DMS53 treated with DMSO at 0.1 percent for 48 hours (cell line): ENCODE results near the gene SGIP1.
"Not testable (repeated sequence)": the region's sequence is repeated elsewhere in the genome, so short reads cannot be mapped to it uniquely, and the experiment has no call there.

ENCODE experiments used
- DNase-seq: peaks from one replicate; lab custom pipeline; 2025; ENCODE audit not compliant: unreplicated experiment; lab: John Stamatoyannopoulos, UW

The SGIP1 gene

GRCh38 chr1:66728021-66728420 lies 194.1 kb downstream of the SGIP1 start:
- no peak for DNase-seq

GRCh38 chr1:66728716-66729115 lies 194.8 kb downstream of the SGIP1 start:
- peak; percentile 11 for DNase-seq

GRCh38 chr1:66729119-66729518 lies 195.2 kb downstream of the SGIP1 start:
- no peak for DNase-seq

- DNase-seq: no peak
Measured at GRCh38 chr1:66729523-66729922, 195.6 kb downstream of the SGIP1 start.

GRCh38 chr1:66730462-66730861 lies 196.5 kb downstream of the SGIP1 start:
- DNase-seq: no peak

GRCh38 chr1:66731170-66731865 lies 197.4 kb downstream of the SGIP1 start:
- DNase-seq: no peak

GRCh38 chr1:66732407-66733166 lies 198.6 kb downstream of the SGIP1 start:
- DNase-seq: no peak

GRCh38 chr1:66733348-66734017 lies 199.5 kb downstream of the SGIP1 start:
- DNase-seq: no peak

GRCh38 chr1:66734531-66734930 lies 200.6 kb downstream of the SGIP1 start:
- not testable (repeated sequence) for DNase-seq

- no peak for DNase-seq
Measured at GRCh38 chr1:66737836-66738235, 203.9 kb downstream of the SGIP1 start.

GRCh38 chr1:66739401-66740157 lies 205.6 kb downstream of the SGIP1 start:
- no peak for DNase-seq

GRCh38 chr1:66745451-66745850 lies 211.5 kb downstream of the SGIP1 start:
- DNase-seq: no peak

- DNase-seq: no peak
Measured at GRCh38 chr1:66747501-66747900, 213.5 kb downstream of the SGIP1 start.

GRCh38 chr1:66750577-66750976 lies 216.6 kb downstream of the SGIP1 start:
- no peak for DNase-seq

- DNase-seq: no peak
Measured at GRCh38 chr1:66751160-66751559, 217.2 kb downstream of the SGIP1 start.

- DNase-seq: no peak
Measured at GRCh38 chr1:66752000-66752592, 218.1 kb downstream of the SGIP1 start, which contains the start of gene DYNLT5. Gene DYNLT5 (plus strand): TSS chr1:66752459. CDS start chr1:66754659, 2,200 bp downstream.

GRCh38 chr1:66752671-66753371 lies 218.9 kb downstream of the SGIP1 start:
- no peak for DNase-seq

GRCh38 chr1:66757722-66758240 lies 223.8 kb downstream of the SGIP1 start:
- DNase-seq: no peak

- peak; percentile 87 for DNase-seq
Measured at GRCh38 chr1:66758241-66758755, 224.3 kb downstream of the SGIP1 start.

- no peak for DNase-seq
Measured at GRCh38 chr1:66760506-66760905, 226.6 kb downstream of the SGIP1 start.
